HCT116 (cell line): ENCODE results near the gene GEMIN7. TPM values are rescaled to one million over a fixed set of nuclear protein-coding genes. Genes with fewer than 3 reads are reported as not detected.

Experiments
- ATAC-seq: fragments of 200-7000 bp; cut with Tn5 transposase; 2 replicates; pipeline ENCODE4 v1.9.1; 2020; ENCODE audit warnings: mild to moderate bottlenecking, moderate library complexity
- BruUV-seq: library from RNA; stranded (reverse); fragments of 400-500 nt; replicated peaks from 2 replicates; lab custom pipeline; 2021; lab: Mats Ljungman, UMichigan
- CTCF ChIA-PET: fragments of 300-600 bp; sonication (Branson Sonifier 250); formaldehyde crosslinking; loops from one replicate; lab custom pipeline; 2021; ENCODE audit warnings: antibody characterized with exemption; lab: Charles Lee
- POLR2A ChIA-PET: fragments of 300-600, 350-600 bp; sonication (Branson Sonifier 250); formaldehyde crosslinking; loops from one replicate; lab custom pipeline; 2021; ENCODE audit warnings: antibody characterized with exemption; lab: Charles Lee
- RAD21 ChIA-PET, 2 experiments: fragments of 300-600 bp; sonication (Branson Sonifier 250); formaldehyde crosslinking; loops; one replicate each; lab custom pipeline; 2023; ENCODE audit warnings: low total read pairs in 2 of 2; ENCODE audit not compliant: uncharacterized antibody in 2 of 2, unreplicated experiment in 2 of 2, low non-redundant PET in 1 of 2; lab: Charles Lee
- DNase-seq: peaks from one replicate; pipeline ENCODE4 v3.0.0-alpha.2; 2010; ENCODE audit warnings: low read depth, low spot score
- H2AFZ ChIP-seq: fragments of 200-600 bp; shearing (Covaris generic), sonication (generic); 2 replicates; pipeline ENCODE4 v1.6.1; 2017; ENCODE audit warnings: low read depth, mixed run types, mixed read lengths, antibody characterized with exemption, low read length; ENCODE audit not compliant: poor library complexity, severe bottlenecking
- H3K27ac ChIP-seq: 2 replicates; pipeline ENCODE4 v1.5.1; 2012; ENCODE audit warnings: low read depth, low read length
- H3K27me3 ChIP-seq: fragments of 200-600 bp; sonication (generic); 2 replicates; pipeline ENCODE4 v1.6.1; 2016; ENCODE audit warnings: mixed run types, low read length, mixed read lengths; ENCODE audit not compliant: insufficient read depth
- H3K36me3 ChIP-seq, 2 experiments: fragments of 200-500 bp in 1 of 2; fragments of 200-600 bp in 1 of 2; sonication (Bioruptor generic) in 1 of 2; sonication (generic) in 1 of 2; 2 replicates each; pipeline versions ENCODE4 v1.5.1 to v1.6.1; 2014 to 2016; ENCODE audit warnings: low read length in 2 of 2, inconsistent platforms in 1 of 2, mixed read lengths in 1 of 2, mixed run types in 1 of 2; ENCODE audit not compliant: insufficient read depth in 2 of 2, control insufficient read depth in 1 of 2
- H3K4me1 ChIP-seq, 2 experiments: fragments of 200-600 bp in 1 of 2; sonication (generic) in 1 of 2; 2 replicates each; pipeline versions ENCODE4 v1.5.1 to v1.6.1; 2012 to 2017; ENCODE audit warnings: low read length in 2 of 2, inconsistent platforms in 1 of 2, mild to moderate bottlenecking in 1 of 2, mixed read lengths in 1 of 2, mixed run types in 1 of 2, moderate library complexity in 1 of 2; ENCODE audit not compliant: insufficient read depth in 2 of 2, control insufficient read depth in 1 of 2
- H3K4me2 ChIP-seq: fragments of 200-600 bp; sonication (generic); 2 replicates; pipeline ENCODE4 v1.6.1; 2017; ENCODE audit warnings: mixed run types, low read length, mixed read lengths
- H3K4me3 ChIP-seq, 2 experiments: fragments of 200-600 bp in 1 of 2; sonication (generic) in 1 of 2; replicated peaks in 1 of 2; 2 replicates each; pipeline ENCODE4 v1.5.1; 2011 to 2016; ENCODE audit warnings: low read length in 2 of 2, control low read depth in 1 of 2, low read depth in 1 of 2, mild to moderate bottlenecking in 1 of 2, mixed read lengths in 1 of 2, mixed run types in 1 of 2
- H3K79me2 ChIP-seq: fragments of 200-600 bp; sonication (generic); 2 replicates; pipeline ENCODE4 v1.6.1; 2017; ENCODE audit warnings: mild to moderate bottlenecking, mixed run types, low read length, moderate library complexity, mixed read lengths; ENCODE audit not compliant: insufficient read depth
- H3K9ac ChIP-seq: fragments of 200-600 bp; sonication (generic); 2 replicates; pipeline ENCODE4 v1.6.1; 2016; ENCODE audit warnings: low read length, mixed read lengths
- H3K9me2 ChIP-seq: fragments of 200-600 bp; sonication (generic), shearing (Covaris generic); 2 replicates; pipeline ENCODE4 v1.6.1; 2017; ENCODE audit warnings: mixed run types, mild to moderate bottlenecking, moderate library complexity; ENCODE audit not compliant: insufficient read depth
- H3K9me3 ChIP-seq, 2 experiments: fragments of 200-500 bp in 1 of 2; fragments of 200-600 bp in 1 of 2; sonication (Bioruptor generic) in 1 of 2; sonication (generic) in 1 of 2; 2 replicates each; pipeline ENCODE4 v1.6.1; 2014 to 2017; ENCODE audit warnings: low read length in 2 of 2, mixed read lengths in 2 of 2, inconsistent platforms in 1 of 2, low read depth in 1 of 2, mild to moderate bottlenecking in 1 of 2, mixed run types in 1 of 2, moderate library complexity in 1 of 2; ENCODE audit not compliant: control insufficient read depth in 1 of 2, insufficient read depth in 1 of 2
- H4K20me1 ChIP-seq: fragments of 200-600 bp; sonication (generic), shearing (Covaris generic); 2 replicates; pipeline ENCODE4 v1.6.1; 2017; ENCODE audit warnings: mixed run types, mild to moderate bottlenecking, moderate library complexity; ENCODE audit not compliant: insufficient read depth
- CBX3 ChIP-seq: IDR thresholded peaks from 2 replicates; pipeline ENCODE4 v1.6.1; 2012; ENCODE audit warnings: low read depth
- EGR1 ChIP-seq: IDR thresholded peaks from 2 replicates; pipeline ENCODE4 v1.6.1; 2012; ENCODE audit warnings: low read depth
- EZH2 ChIP-seq: fragments of 200-600 bp; sonication (generic); IDR thresholded peaks from 2 replicates; pipeline ENCODE4 v1.6.1; 2017; ENCODE audit warnings: antibody characterized with exemption, mixed run types
- FOSL1 ChIP-seq: IDR thresholded peaks from 2 replicates; pipeline ENCODE4 v1.6.1; 2012; ENCODE audit warnings: low read depth
- POLR2A ChIP-seq: IDR thresholded peaks from 2 replicates; pipeline ENCODE4 v1.7.0; 2011; ENCODE audit warnings: borderline replicate concordance; ENCODE audit not compliant: insufficient read depth, insufficient read length; ENCODE audit errors: extremely low read depth
- POLR2AphosphoS5 ChIP-seq: IDR thresholded peaks from 2 replicates; pipeline ENCODE4 v1.6.1; 2011; ENCODE audit warnings: mild to moderate bottlenecking, low read depth, low read length, moderate library complexity
- RAD21 ChIP-seq: IDR thresholded peaks from 2 replicates; pipeline ENCODE4 v1.6.1; 2012; ENCODE audit warnings: low read depth, mild to moderate bottlenecking
- REST ChIP-seq: IDR thresholded peaks from 2 replicates; pipeline ENCODE4 v1.6.1; 2012; ENCODE audit warnings: low read depth
- SP1 ChIP-seq: IDR thresholded peaks from 2 replicates; pipeline ENCODE4 v1.6.1; 2012; ENCODE audit warnings: low read depth
- YY1 ChIP-seq: IDR thresholded peaks from 2 replicates; pipeline ENCODE4 v1.6.1; 2011; ENCODE audit warnings: low read length, low read depth, moderate library complexity, mild to moderate bottlenecking; ENCODE audit not compliant: insufficient replicate concordance; ENCODE audit errors: extremely low read depth
- ZFX ChIP-seq: fragments of 450-650 bp; IDR thresholded peaks from 2 replicates; pipeline ENCODE4 v1.6.1; 2017
- intact Hi-C: fragments of 100-400 bp; cut with micrococcal nuclease; formaldehyde crosslinking; loops from 2 replicates; pipeline ENCODE4 v1.10.0; 2022
- total RNA-seq: library from RNA; stranded (reverse); gene quantifications from one replicate; pipeline ENCODE4 v1.2.1, GENCODE V29; 2021; ENCODE audit not compliant: unreplicated experiment
- TF ChIP-seq, protein P1 (sequence below): IDR thresholded peaks from 2 replicates; pipeline ENCODE4 v1.6.1; 2011; ENCODE audit warnings: mild to moderate bottlenecking, low read length, moderate library complexity; ENCODE audit not compliant: insufficient replicate concordance; ENCODE audit errors: extremely low read depth
- TF ChIP-seq, protein P2 (sequence below), 3 experiments: fragments of 200-600 bp in 1 of 3; sonication (generic) in 1 of 3; IDR thresholded peaks in 2 of 3; conservative IDR thresholded peaks in 1 of 3; 2 replicates each; pipeline ENCODE4 v1.5.1; 2012 to 2017; ENCODE audit warnings: low read depth in 2 of 3, low read length in 2 of 3, antibody characterized with exemption in 1 of 3, borderline replicate concordance in 1 of 3, control low read depth in 1 of 3, mild to moderate bottlenecking in 1 of 3, mixed read lengths in 1 of 3, mixed run types in 1 of 3, moderate library complexity in 1 of 3; ENCODE audit not compliant: insufficient read depth in 1 of 3
- TF ChIP-seq, protein P3 (sequence below): IDR thresholded peaks from 2 replicates; pipeline ENCODE4 v1.6.1; 2012

Gene GEMIN7
- total RNA-seq, 1 experiment from 2014 or later: 35.4 TPM

DNA sequence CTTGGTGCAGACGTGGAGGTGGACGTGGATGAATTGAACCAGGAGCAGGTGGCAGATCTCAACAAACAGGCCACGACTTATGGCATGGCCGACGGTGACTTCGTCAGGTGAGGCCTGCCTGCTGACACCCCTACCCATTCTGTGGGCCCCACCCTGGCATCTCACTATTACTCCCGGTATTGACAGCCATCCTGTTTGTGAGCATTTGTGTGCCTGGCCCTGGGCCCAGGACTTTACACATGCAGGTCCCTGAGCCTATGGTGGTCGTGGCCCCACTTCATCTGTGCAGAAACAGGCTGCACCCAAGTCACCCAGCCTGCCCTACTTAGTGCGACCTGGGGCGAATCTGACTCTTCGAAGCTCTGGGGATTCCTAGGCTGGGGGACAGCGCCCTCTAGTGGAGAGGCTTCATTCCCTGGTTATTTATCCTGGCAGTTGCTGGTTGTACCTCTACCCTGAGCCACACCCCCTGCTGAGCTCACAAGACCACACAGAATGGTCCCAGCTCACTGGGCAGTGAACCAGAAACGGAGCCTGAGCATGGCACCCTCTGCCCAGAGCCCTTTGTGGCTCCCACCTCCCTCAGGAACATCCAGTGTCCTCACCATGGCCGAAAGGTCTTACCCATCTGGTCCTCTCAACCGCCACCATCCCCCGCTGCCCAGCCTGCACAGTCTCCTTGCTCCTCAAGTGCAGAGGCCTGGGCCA, 19.6 kb upstream of the GEMIN7 start:
- intact Hi-C loops: loop anchor here (1.0 to 5.0 kb wide), 2 partner anchors 70 to 157 kb away; no protein-coding TSS in a partner anchor
- Histone ChIP-seq H2AFZ (no peak overlapping the region), H3K27me3 (no peaks in the 10 kb centered on the region), H3K4me1 (no peaks in the 10 kb centered on the region)
- ChIA-PET RAD21 (interaction anchor here in 1 of 2 experiments (0.5 kb wide), 1 partner anchor 152 kb away, joined by 4 read pairs; no protein-coding TSS in a partner anchor), POLR2A (interaction anchor here (0.5 kb wide), 1 partner anchor 195 kb away, joined by 3 read pairs; no protein-coding TSS in a partner anchor)
- no TSS peak for BruUV-seq
- TF ChIP-seq YY1 (no peak), SP1 (no peak), EGR1 (no peak), RAD21 (peak; percentile 76), CBX3 (no peak), ZFX (no peak), POLR2AphosphoS5 (no peak; the same call in 1 of the 2 replicates), FOSL1 (no peak), EZH2 (no peak), REST (no peak), POLR2A (no peak)
- TF ChIP-seq, protein P1, sequence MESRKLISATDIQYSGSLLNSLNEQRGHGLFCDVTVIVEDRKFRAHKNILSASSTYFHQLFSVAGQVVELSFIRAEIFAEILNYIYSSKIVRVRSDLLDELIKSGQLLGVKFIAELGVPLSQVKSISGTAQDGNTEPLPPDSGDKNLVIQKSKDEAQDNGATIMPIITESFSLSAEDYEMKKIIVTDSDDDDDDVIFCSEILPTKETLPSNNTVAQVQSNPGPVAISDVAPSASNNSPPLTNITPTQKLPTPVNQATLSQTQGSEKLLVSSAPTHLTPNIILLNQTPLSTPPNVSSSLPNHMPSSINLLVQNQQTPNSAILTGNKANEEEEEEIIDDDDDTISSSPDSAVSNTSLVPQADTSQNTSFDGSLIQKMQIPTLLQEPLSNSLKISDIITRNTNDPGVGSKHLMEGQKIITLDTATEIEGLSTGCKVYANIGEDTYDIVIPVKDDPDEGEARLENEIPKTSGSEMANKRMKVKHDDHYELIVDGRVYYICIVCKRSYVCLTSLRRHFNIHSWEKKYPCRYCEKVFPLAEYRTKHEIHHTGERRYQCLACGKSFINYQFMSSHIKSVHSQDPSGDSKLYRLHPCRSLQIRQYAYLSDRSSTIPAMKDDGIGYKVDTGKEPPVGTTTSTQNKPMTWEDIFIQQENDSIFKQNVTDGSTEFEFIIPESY: no peak
- TF ChIP-seq, protein P2, sequence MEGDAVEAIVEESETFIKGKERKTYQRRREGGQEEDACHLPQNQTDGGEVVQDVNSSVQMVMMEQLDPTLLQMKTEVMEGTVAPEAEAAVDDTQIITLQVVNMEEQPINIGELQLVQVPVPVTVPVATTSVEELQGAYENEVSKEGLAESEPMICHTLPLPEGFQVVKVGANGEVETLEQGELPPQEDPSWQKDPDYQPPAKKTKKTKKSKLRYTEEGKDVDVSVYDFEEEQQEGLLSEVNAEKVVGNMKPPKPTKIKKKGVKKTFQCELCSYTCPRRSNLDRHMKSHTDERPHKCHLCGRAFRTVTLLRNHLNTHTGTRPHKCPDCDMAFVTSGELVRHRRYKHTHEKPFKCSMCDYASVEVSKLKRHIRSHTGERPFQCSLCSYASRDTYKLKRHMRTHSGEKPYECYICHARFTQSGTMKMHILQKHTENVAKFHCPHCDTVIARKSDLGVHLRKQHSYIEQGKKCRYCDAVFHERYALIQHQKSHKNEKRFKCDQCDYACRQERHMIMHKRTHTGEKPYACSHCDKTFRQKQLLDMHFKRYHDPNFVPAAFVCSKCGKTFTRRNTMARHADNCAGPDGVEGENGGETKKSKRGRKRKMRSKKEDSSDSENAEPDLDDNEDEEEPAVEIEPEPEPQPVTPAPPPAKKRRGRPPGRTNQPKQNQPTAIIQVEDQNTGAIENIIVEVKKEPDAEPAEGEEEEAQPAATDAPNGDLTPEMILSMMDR (IDR thresholded peaks at IDR 0.05 in 2 of 3, conservative IDR thresholded peaks at IDR 0.05 in 1 of 3; ENCODE audit: borderline replicate concordance in 1 of 3, insufficient read depth in 1 of 3, low read depth in 2 of 3, low read length in 2 of 3): peak; percentile 67 to 95 (median 90); a peak in 5 of 6 replicates
- TF ChIP-seq, protein P3, sequence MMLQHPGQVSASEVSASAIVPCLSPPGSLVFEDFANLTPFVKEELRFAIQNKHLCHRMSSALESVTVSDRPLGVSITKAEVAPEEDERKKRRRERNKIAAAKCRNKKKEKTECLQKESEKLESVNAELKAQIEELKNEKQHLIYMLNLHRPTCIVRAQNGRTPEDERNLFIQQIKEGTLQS: no peak
- TF ChIP-seq, all 23 proteins: peak for 2
- DNase-seq (peak; percentile 62), ATAC-seq (peak; percentile 84)
- H3K9ac ChIP-seq: no peak overlapping the region
- no peak overlapping the region for H3K4me2 ChIP-seq
- CTCF ChIA-PET: interaction anchor here (0.6 to 1.4 kb wide), 25 partner anchors 8 to 420 kb away, joined by 3 to 18 read pairs (median 4); partner anchors contain the start of genes APOE, CLASRP, PPP1R37 and TOMM40
- no peak overlapping the region for H3K4me3 ChIP-seq
- no peak overlapping the region for H3K27ac ChIP-seq
- H3K9me2 ChIP-seq: no peaks in the 10 kb centered on the region
- peaks cover 19% of the 10 kb centered on the region for H3K79me2 ChIP-seq
- peaks cover 54 to 58% of the 10 kb centered on the region in 2 experiments; a peak in 3 of 4 replicates for H3K36me3 ChIP-seq
- H3K9me3 ChIP-seq: no peaks in the 10 kb centered on the region
- H4K20me1 ChIP-seq: no peaks in the 10 kb centered on the region
